Heart right ventricle (tissue), 16 donors: ENCODE results near the gene MPV17L2. TPM values are rescaled to one million over a fixed set of nuclear protein-coding genes. Genes with fewer than 3 reads are reported as not detected.
A peak's percentile ranks its signal among the peaks of the same experiment; 100 is the strongest.
"Not testable (repeated sequence)": the region's sequence is repeated elsewhere in the genome, so short reads cannot be mapped to it uniquely, and the experiment has no call there.

Experiments
- ATAC-seq, 8 donors: fragments of 200-7000 bp; cut with Tn5 transposase; one replicate each; pipeline ENCODE4 v1.9.1; 2020; ENCODE audit warnings: mild to moderate bottlenecking in 8 of 8, moderate library complexity in 8 of 8, moderate number of reproducible peaks in 1 of 8
- DNase-seq, 2 donors: peaks; one replicate each; pipeline ENCODE4 v3.0.0-alpha.2; 2020
- H3K27ac ChIP-seq, 10 donors: fragments of 200-600 bp; sonication (generic) in 2 of 10; one replicate each; pipeline versions ENCODE4 v1.5.0 to v1.8.0; 2020 to 2022; ENCODE audit warnings: mild to moderate bottlenecking in 3 of 10
- H3K27me3 ChIP-seq, 7 donors: fragments of 200-600 bp; one replicate each; pipeline ENCODE4 v1.8.0; 2021 to 2022; ENCODE audit warnings: mild to moderate bottlenecking in 2 of 7
- H3K36me3 ChIP-seq, 9 donors: fragments of 200-600 bp; sonication (generic) in 1 of 9; one replicate each; pipeline versions ENCODE4 v1.5.0 to v1.8.0; 2020 to 2022; ENCODE audit warnings: mild to moderate bottlenecking in 2 of 9
- H3K4me1 ChIP-seq, 9 donors: fragments of 200-600 bp; sonication (generic) in 1 of 9; one replicate each; pipeline versions ENCODE4 v1.5.0 to v1.8.0; 2020 to 2022; ENCODE audit warnings: mild to moderate bottlenecking in 4 of 9
- H3K4me3 ChIP-seq, 10 donors: fragments of 200-600 bp; sonication (generic) in 2 of 10; one replicate each; pipeline versions ENCODE4 v1.5.0 to v1.8.0; 2020 to 2022; ENCODE audit warnings: mild to moderate bottlenecking in 7 of 10, moderate library complexity in 2 of 10
- H3K9me3 ChIP-seq, 11 donors: fragments of 200-600 bp in 10 of 11; sonication (generic) in 2 of 11; one replicate each; pipeline versions ENCODE4 v1.5.0 to v1.8.0; 2013 to 2022; ENCODE audit warnings: mild to moderate bottlenecking in 2 of 11, control low read depth in 1 of 11, moderate library complexity in 1 of 11
- WGBS, 2 donors: extraction: QIAGEN DNeasy Blood & Tissue Kit; methylation state at CpG; one replicate each; pipeline ENCODE4 v1.1.7; 2013; ENCODE audit warnings: inconsistent platforms in 1 of 2; 5-methylcytosine and 5-hydroxymethylcytosine counted together
- intact Hi-C, 10 donors: fragments of 100-400 bp; cut with DNase I; formaldehyde crosslinking; loops; one replicate each; pipeline versions ENCODE4 v1.11.1 to v1.14.2; 2022
- polyA plus RNA-seq, 2 donors: library from polyadenylated mRNA; stranded (reverse); fragments of 200-250 nt; gene quantifications; one replicate each; pipeline ENCODE4 v1.2.3, GENCODE V29; 2013
- total RNA-seq, 10 donors: library from RNA; stranded (reverse); fragmentation: NEBNext Ultra II Directional in 3 of 10; extraction: Animal tissue kit (Norgen Biotek cat#: 25700) in 3 of 10; gene quantifications; one replicate each; pipeline versions ENCODE4 v1.2.1 to v1.2.4, GENCODE V29; 2021 to 2023
- TF ChIP-seq, protein P1 (sequence below), 9 donors: fragments of 200-600 bp; sonication (generic) in 2 of 9; IDR thresholded peaks; one replicate each; pipeline versions ENCODE4 v1.5.0 to v1.8.0; 2021 to 2022; ENCODE audit warnings: antibody characterized with exemption in 9 of 9, mild to moderate bottlenecking in 5 of 9, moderate library complexity in 1 of 9
- donor health status: Arrhythmogenic right ventricular cardiomyopathy.
- donor health status: ischemic (EF 13 %, LVEDD 7.1; RV severe dilation, severe dysfunction).
- donor health status: healthy with polysubstance abuse.
- donor health status: DM: no; HTN: yes; CAD: no.
- donor health status: DM: no; HTN: no; CAD: no.
- donor health status: ischemic (EF 25% LVEDD 6.9; RV normal size, moderate dysfunction).
- donor health status: ischemic (EF 25% LVEDD 5.7; RV mildly dilated, moderate dysfunction).
- donor health status: healthy.
- donor health status: DM: yes; HTN: yes; CAD: no.
- donor health status: Ischemic cardiomyopathy.
- donor health status: ischemic (EF 35%, LVEDD 5.7; RV mildly dilated, moderate dysfunction).
- donor health status: nonischemic (EF 11% LVEDD 7.7; RV severe dilation, severe dysfunction).
- donor health status: DM: yes; HTN: yes; CAD: no.
- donor health status: PGD.
- donor health status: ischemic (EF 29% LVEDD 5.4; RV normal size, mild dysfunction).
- donor health status: nonischemic (EF 23%, LVEDD 6.1; RV moderate dilation, normal function).

The MPV17L2 gene
- total and polyA plus RNA-seq, 12 donors: 10.6 to 61.9 (median 14.7) TPM

DNA sequence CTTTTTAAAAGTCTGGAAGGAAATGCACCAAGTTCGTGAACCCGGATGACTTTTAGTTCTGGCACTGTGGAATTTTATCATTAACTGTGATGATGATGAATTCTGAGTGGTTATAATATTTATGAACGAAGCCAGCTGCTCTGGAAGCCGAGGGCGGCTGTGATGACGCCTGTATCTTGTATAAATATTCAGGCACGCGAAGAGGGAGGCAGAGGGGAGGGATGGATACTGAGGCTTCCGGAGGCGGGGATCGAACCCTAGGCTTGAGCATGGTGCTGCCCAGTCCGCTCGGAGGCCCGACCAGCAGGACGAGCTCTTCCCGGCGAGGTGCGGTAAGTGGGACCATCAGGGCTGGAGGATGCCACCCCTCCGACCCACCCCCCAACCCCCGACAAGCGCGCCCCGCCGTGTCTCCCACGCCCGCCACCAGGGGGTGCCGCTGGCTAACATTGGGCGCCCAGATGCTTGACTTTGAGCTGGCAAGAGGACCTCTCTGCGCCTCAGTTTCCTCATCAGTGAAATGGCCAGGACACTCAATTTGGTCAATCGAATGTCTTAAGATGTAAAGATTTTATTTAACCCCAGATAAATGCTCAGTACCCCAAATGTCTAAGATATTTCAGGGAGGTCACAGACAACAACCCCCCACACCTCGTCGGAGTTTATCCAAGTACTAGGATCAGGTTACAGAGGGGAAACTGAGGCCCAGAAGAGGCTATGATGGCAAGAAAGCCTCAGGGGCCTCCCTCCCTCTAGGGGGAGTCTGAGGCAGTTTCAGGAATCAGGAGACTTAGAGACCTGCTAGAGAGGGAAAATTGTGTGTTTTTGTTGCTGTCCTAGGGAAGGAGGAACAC lies 15.3 kb downstream of the MPV17L2 start:
- peaks cover 0 to 15% (median 5%) of the 10 kb centered on the region in 7 donors for H3K27me3 ChIP-seq
- H3K36me3 ChIP-seq: no peaks in the 10 kb centered on the region
- H3K27ac ChIP-seq: peak overlapping the region in 2 of 10 donors; percentile 18 to 19
- no peaks in the 10 kb centered on the region for H3K9me3 ChIP-seq
- DNase-seq (peak; percentile 35 to 54), ATAC-seq (no peak)
- H3K4me1 ChIP-seq: peaks cover 8 to 24% (median 12%) of the 10 kb centered on the region in 9 donors
- TF ChIP-seq, protein P1, sequence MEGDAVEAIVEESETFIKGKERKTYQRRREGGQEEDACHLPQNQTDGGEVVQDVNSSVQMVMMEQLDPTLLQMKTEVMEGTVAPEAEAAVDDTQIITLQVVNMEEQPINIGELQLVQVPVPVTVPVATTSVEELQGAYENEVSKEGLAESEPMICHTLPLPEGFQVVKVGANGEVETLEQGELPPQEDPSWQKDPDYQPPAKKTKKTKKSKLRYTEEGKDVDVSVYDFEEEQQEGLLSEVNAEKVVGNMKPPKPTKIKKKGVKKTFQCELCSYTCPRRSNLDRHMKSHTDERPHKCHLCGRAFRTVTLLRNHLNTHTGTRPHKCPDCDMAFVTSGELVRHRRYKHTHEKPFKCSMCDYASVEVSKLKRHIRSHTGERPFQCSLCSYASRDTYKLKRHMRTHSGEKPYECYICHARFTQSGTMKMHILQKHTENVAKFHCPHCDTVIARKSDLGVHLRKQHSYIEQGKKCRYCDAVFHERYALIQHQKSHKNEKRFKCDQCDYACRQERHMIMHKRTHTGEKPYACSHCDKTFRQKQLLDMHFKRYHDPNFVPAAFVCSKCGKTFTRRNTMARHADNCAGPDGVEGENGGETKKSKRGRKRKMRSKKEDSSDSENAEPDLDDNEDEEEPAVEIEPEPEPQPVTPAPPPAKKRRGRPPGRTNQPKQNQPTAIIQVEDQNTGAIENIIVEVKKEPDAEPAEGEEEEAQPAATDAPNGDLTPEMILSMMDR (IDR thresholded peaks at IDR 0.05): peak; percentile 53 to 81 (median 73)
- WGBS, 2 donors: 13 to 15% methylated on average over 32 of the region's 32 CpGs
- intact Hi-C loops: loop anchor here in 9 of 10 donors (1.0 to 10.0 kb wide), 11 partner anchors 42 to 206 kb away; partner anchors contain the start of genes SSBP4 (in 3 of the 9), LSM4 (in 2 of the 9) and LRRC25 (in 1 of the 9)
- no peak overlapping the region for H3K4me3 ChIP-seq

DNA sequence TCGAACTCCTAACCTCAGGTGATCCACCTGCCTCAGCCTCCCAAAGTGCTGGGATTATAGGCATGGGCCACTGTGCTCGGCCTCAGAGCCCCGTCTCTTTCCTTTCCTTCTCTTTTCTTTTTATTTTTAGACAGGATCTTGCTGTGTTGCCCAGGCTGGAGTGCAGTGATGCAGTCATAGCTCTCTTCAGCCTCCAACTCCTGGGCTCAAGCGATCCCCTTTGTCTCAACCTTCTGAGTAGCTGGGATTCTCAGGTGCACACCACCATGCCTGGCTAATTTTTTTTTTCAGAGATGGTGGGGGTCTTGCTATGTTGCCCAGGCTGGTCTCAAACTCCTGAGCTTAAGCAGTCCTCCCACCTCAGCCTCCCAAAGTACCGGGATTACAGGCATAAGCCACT lies 16.9 kb downstream of the MPV17L2 start:
- 86 to 88% methylated on average over 5 of the region's 5 CpGs for WGBS, 2 donors
- DNase-seq, H3K36me3 ChIP-seq, H3K4me3 ChIP-seq, H3K9me3 ChIP-seq, ATAC-seq, H3K27ac ChIP-seq: not testable (repeated sequence)
- Histone ChIP-seq H3K4me1 (peaks cover 6 to 22% (median 10%) of the 10 kb centered on the region in 9 donors), H3K27me3 (peaks cover 0 to 15% (median 5%) of the 10 kb centered on the region in 7 donors)
- intact Hi-C loops: loop anchor here (2.0 to 10.0 kb wide), 10 partner anchors 37 to 205 kb away; partner anchors contain the start of genes SSBP4 (in 3 of the 10), LSM4 (in 2 of the 10) and LRRC25 (in 1 of the 10)

DNA sequence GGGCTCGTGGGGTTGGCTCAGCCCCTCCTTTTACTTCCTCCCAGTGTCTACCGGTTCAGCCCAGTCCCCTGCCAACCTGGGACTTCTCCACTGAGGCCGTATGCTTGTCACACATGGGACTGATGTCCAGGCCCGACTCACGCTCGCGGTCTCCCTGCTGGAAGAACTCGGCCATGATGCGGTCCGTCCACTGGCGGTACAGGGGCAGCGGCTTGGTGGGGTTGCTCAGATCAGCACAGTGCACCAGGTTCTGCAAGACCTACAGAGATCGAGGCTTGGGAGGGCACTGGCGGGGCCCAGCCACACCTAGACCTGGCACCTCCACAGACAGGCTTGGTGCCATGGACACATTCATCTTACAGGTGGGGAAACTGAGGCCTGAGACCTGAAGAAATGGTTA lies 18.7 kb downstream of the MPV17L2 start:
- no peaks in the 10 kb centered on the region for H3K9me3 ChIP-seq
- ATAC-seq (no peak), DNase-seq (no peak)
- no peak overlapping the region for H3K4me3 ChIP-seq
- TF ChIP-seq, protein P1 (IDR thresholded peaks at IDR 0.05): no peak
- H3K4me1 ChIP-seq: peaks cover 0 to 8% (median 0%) of the 10 kb centered on the region in 9 donors
- no peak overlapping the region for H3K27ac ChIP-seq
- WGBS, 2 donors: 81 to 84% methylated on average over 14 of the region's 14 CpGs
- no peaks in the 10 kb centered on the region for H3K36me3 ChIP-seq
- intact Hi-C loops: loop anchor here in 4 of 10 donors (5.0 kb wide), 2 partner anchors 36 to 41 kb away; no protein-coding TSS in a partner anchor
- H3K27me3 ChIP-seq: peaks cover 0 to 15% (median 5%) of the 10 kb centered on the region in 7 donors

DNA sequence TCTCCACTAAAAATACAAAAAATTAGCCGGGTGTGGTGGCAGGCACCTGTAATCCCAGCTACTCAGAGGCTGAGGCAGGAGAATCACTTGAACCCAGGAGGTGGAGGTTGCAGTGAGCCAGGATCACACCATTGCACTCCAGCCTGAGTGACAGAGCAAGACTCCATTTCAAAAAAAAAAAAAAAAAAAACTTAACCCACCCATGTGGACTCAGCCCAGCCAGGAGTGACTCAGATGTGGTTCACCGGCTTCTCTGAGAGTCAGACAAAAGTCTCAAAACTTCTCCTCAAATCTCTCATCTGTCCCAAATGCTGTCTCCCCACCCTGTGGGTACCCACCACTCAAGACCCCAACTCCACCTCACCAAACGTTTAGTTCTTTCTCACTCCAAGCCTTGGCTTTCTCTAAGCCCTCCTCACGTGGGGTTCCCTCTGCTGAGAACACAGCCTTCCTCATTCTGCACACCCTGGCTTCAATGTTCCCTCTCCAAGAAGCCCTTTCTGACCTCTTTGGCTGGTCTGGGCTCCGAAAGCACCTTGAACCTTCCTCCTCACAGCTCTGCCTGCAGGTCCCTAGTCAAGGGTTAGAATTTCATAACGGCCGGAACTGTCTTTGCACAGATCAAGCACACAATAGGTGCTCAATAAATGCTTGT lies 21.9 kb downstream of the MPV17L2 start:
- H3K27ac ChIP-seq: no peak overlapping the region
- no peaks in the 10 kb centered on the region for H3K9me3 ChIP-seq
- H3K36me3 ChIP-seq: no peaks in the 10 kb centered on the region
- ATAC-seq: no peak
- no peak overlapping the region for H3K4me3 ChIP-seq
- DNase-seq: no peak
- intact Hi-C loops: loop anchor here in 4 of 10 donors (5.0 kb wide), 2 partner anchors 32 to 37 kb away; no protein-coding TSS in a partner anchor
- TF ChIP-seq, protein P1 (IDR thresholded peaks at IDR 0.05): no peak
- WGBS, 2 donors: 70 to 71% methylated on average over 7 of the region's 7 CpGs
- H3K27me3 ChIP-seq: peaks cover 0 to 11% (median 0%) of the 10 kb centered on the region in 7 donors
- no peaks in the 10 kb centered on the region for H3K4me1 ChIP-seq
